Measurements from ENCODE around the gene C1orf159. TPM values are rescaled to one million over a fixed set of nuclear protein-coding genes. Genes with fewer than 3 reads are reported as not detected.

Gene C1orf159
- total and polyA plus RNA-seq, 10 of the 15 experiments (the other 5 are each of a cell fraction or from before 2014, with no cell fraction given): 0.11 to 23.4 (median 8.0) TPM

DNA sequence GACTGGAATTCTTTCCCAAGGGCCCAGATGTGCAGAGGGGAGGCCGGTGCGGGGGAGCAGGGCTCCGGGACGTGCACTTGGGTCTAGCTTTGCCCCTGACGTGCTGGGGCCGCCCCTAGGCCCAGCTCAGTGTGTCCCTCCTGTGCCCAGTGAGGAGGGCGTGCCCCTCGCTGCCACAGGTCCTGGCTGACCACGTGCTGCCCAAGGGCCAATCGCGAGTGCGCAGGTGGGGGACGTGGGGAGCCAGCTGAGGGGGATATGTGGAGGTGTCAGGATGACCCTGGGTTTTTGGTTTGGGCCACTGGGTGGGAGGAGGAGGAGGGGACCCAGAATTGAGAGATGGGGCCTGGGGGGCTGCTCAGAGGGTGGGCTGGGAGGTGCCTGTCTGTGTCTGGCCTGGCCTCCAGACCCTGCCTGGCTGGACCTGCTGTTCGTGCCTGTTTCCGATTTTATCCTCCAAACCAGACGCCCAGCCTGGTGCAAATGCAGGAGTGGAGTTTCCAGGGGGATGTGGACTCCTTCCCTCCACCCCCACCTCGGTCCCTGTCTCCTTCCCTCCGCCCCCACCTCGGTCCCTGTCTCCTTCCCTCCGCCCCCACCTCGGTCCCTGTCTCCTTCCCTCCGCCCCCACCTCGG, 35.6 kb downstream of the C1orf159 start (continued):
- TF ChIP-seq, protein P1, sequence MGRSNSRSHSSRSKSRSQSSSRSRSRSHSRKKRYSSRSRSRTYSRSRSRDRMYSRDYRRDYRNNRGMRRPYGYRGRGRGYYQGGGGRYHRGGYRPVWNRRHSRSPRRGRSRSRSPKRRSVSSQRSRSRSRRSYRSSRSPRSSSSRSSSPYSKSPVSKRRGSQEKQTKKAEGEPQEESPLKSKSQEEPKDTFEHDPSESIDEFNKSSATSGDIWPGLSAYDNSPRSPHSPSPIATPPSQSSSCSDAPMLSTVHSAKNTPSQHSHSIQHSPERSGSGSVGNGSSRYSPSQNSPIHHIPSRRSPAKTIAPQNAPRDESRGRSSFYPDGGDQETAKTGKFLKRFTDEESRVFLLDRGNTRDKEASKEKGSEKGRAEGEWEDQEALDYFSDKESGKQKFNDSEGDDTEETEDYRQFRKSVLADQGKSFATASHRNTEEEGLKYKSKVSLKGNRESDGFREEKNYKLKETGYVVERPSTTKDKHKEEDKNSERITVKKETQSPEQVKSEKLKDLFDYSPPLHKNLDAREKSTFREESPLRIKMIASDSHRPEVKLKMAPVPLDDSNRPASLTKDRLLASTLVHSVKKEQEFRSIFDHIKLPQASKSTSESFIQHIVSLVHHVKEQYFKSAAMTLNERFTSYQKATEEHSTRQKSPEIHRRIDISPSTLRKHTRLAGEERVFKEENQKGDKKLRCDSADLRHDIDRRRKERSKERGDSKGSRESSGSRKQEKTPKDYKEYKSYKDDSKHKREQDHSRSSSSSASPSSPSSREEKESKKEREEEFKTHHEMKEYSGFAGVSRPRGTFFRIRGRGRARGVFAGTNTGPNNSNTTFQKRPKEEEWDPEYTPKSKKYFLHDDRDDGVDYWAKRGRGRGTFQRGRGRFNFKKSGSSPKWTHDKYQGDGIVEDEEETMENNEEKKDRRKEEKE (IDR thresholded peaks at IDR 0.05): no peak
- TF ChIP-seq SUZ12 (IDR thresholded peaks at IDR 0.05; ENCODE audit: unreplicated experiment) (no peak), NFYB (IDR thresholded peaks at IDR 0.05; ENCODE audit: insufficient read depth, low read depth, low read length) (peak; percentile 45; the same call in 1 of the 2 replicates), TAF1 (IDR thresholded peaks at IDR 0.05; ENCODE audit: borderline replicate concordance, low read depth, low read length) (no peak), POLR2AphosphoS2 (IDR thresholded peaks at IDR 0.05; ENCODE audit: low read depth, low read length) (0 out of 2 replicates have a peak, but pooled peaks have one; percentile 25), EED (IDR thresholded peaks at IDR 0.05; ENCODE audit: low read depth) (no peak), CHD2 (IDR thresholded peaks at IDR 0.05; ENCODE audit: borderline replicate concordance, low read depth, low read length) (no peak), RAD51 (IDR thresholded peaks at IDR 0.05) (peak; percentile 73), POLR2A (IDR thresholded peaks at IDR 0.05; ENCODE audit: low read depth, low read length) (no peak), MYC (IDR thresholded peaks at IDR 0.05; ENCODE audit: insufficient read depth, insufficient read length, insufficient replicate concordance, low read length, severe bottlenecking) (no peak), RB1 (IDR thresholded peaks at IDR 0.05; ENCODE audit: borderline replicate concordance) (no peak), KLF5 (IDR thresholded peaks at IDR 0.05; ENCODE audit: partially characterized antibody) (no peak), DPF2 (IDR thresholded peaks at IDR 0.05) (no peak), MTA3 (IDR thresholded peaks at IDR 0.05; ENCODE audit: borderline replicate concordance, low read length) (no peak), TBL1XR1 (IDR thresholded peaks at IDR 0.05; ENCODE audit: low read depth, low read length) (no peak), CBFB (IDR thresholded peaks at IDR 0.05; ENCODE audit: low read depth) (no peak), SREBF2 (IDR thresholded peaks at IDR 0.05; ENCODE audit: low read length) (no peak)
- TF ChIP-seq, protein P2, sequence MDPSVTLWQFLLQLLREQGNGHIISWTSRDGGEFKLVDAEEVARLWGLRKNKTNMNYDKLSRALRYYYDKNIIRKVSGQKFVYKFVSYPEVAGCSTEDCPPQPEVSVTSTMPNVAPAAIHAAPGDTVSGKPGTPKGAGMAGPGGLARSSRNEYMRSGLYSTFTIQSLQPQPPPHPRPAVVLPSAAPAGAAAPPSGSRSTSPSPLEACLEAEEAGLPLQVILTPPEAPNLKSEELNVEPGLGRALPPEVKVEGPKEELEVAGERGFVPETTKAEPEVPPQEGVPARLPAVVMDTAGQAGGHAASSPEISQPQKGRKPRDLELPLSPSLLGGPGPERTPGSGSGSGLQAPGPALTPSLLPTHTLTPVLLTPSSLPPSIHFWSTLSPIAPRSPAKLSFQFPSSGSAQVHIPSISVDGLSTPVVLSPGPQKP (IDR thresholded peaks at IDR 0.05; ENCODE audit: low read depth, low read length): no peak
- TF ChIP-seq, protein P3, sequence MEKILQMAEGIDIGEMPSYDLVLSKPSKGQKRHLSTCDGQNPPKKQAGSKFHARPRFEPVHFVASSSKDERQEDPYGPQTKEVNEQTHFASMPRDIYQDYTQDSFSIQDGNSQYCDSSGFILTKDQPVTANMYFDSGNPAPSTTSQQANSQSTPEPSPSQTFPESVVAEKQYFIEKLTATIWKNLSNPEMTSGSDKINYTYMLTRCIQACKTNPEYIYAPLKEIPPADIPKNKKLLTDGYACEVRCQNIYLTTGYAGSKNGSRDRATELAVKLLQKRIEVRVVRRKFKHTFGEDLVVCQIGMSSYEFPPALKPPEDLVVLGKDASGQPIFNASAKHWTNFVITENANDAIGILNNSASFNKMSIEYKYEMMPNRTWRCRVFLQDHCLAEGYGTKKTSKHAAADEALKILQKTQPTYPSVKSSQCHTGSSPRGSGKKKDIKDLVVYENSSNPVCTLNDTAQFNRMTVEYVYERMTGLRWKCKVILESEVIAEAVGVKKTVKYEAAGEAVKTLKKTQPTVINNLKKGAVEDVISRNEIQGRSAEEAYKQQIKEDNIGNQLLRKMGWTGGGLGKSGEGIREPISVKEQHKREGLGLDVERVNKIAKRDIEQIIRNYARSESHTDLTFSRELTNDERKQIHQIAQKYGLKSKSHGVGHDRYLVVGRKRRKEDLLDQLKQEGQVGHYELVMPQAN (conservative IDR thresholded peaks at IDR 0.05): no peak
- TF ChIP-seq, protein P4, sequence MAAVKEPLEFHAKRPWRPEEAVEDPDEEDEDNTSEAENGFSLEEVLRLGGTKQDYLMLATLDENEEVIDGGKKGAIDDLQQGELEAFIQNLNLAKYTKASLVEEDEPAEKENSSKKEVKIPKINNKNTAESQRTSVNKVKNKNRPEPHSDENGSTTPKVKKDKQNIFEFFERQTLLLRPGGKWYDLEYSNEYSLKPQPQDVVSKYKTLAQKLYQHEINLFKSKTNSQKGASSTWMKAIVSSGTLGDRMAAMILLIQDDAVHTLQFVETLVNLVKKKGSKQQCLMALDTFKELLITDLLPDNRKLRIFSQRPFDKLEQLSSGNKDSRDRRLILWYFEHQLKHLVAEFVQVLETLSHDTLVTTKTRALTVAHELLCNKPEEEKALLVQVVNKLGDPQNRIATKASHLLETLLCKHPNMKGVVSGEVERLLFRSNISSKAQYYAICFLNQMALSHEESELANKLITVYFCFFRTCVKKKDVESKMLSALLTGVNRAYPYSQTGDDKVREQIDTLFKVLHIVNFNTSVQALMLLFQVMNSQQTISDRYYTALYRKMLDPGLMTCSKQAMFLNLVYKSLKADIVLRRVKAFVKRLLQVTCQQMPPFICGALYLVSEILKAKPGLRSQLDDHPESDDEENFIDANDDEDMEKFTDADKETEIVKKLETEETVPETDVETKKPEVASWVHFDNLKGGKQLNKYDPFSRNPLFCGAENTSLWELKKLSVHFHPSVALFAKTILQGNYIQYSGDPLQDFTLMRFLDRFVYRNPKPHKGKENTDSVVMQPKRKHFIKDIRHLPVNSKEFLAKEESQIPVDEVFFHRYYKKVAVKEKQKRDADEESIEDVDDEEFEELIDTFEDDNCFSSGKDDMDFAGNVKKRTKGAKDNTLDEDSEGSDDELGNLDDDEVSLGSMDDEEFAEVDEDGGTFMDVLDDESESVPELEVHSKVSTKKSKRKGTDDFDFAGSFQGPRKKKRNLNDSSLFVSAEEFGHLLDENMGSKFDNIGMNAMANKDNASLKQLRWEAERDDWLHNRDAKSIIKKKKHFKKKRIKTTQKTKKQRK (IDR thresholded peaks at IDR 0.05; ENCODE audit: low read depth, low read length): no peak
- TF ChIP-seq, protein P5, sequence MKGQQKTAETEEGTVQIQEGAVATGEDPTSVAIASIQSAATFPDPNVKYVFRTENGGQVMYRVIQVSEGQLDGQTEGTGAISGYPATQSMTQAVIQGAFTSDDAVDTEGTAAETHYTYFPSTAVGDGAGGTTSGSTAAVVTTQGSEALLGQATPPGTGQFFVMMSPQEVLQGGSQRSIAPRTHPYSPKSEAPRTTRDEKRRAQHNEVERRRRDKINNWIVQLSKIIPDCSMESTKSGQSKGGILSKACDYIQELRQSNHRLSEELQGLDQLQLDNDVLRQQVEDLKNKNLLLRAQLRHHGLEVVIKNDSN (IDR thresholded peaks at IDR 0.05; ENCODE audit: borderline replicate concordance, extremely low read length, insufficient read depth, low read depth, low read length): peak; percentile 97

Data from GM12878 (cell line).